ENCODE results near the gene RPN1.

DNA sequence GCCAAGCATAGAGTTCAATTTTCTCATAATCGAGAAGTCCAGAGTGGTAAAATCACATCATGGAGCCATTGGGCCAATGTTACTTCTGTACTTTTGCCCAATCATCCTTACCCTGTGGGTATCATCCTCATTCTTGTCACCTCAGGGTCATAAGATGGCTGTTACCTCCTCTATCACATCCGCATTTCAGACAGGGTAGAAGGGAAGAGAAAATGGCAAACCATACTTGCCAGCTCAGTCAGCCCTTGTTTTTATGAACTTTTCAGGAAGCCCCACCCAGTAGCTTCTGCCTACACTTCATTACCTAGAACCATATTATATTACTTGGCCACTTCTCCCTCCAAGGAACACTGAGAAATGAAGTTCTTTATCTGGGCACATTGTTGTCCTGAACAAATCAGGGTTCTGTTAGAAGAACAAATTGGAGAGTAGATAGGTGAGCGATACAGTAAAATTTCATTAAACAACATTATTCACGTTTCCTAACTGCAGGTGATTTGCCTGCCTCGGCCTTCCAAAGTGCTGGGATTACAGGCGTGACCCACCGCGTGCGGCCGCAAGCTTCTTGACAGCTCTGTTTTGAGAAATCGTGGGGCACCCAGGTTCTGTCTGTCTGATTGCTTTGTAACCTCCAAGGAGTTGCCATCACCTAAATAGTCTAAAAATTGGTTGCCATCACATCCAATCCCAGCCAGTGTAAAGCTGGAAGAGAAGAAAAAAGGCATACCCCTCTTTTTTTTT, 34.5 kb upstream of the RPN1 start:
- TF ChIP-seq, protein P1, sequence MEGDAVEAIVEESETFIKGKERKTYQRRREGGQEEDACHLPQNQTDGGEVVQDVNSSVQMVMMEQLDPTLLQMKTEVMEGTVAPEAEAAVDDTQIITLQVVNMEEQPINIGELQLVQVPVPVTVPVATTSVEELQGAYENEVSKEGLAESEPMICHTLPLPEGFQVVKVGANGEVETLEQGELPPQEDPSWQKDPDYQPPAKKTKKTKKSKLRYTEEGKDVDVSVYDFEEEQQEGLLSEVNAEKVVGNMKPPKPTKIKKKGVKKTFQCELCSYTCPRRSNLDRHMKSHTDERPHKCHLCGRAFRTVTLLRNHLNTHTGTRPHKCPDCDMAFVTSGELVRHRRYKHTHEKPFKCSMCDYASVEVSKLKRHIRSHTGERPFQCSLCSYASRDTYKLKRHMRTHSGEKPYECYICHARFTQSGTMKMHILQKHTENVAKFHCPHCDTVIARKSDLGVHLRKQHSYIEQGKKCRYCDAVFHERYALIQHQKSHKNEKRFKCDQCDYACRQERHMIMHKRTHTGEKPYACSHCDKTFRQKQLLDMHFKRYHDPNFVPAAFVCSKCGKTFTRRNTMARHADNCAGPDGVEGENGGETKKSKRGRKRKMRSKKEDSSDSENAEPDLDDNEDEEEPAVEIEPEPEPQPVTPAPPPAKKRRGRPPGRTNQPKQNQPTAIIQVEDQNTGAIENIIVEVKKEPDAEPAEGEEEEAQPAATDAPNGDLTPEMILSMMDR (IDR thresholded peaks at IDR 0.05 in 4 of 5, conservative IDR thresholded peaks at IDR 0.05 in 1 of 5) = no peak
- no peak for TF ChIP-seq POLR2A (IDR thresholded peaks at IDR 0.05)

Data from gastrocnemius medialis (tissue), 4 donors.